HG02571 (cell line): ENCODE results near the gene CDK18.

Source experiments
- ATAC-seq: cut with Tn5 transposase; IDR thresholded peaks from one replicate; pipeline ENCODE4 v1.9.1; 2021; ENCODE audit warnings: mild to moderate bottlenecking, moderate library complexity; ENCODE audit not compliant: unreplicated experiment

CDK18 gene

DNA sequence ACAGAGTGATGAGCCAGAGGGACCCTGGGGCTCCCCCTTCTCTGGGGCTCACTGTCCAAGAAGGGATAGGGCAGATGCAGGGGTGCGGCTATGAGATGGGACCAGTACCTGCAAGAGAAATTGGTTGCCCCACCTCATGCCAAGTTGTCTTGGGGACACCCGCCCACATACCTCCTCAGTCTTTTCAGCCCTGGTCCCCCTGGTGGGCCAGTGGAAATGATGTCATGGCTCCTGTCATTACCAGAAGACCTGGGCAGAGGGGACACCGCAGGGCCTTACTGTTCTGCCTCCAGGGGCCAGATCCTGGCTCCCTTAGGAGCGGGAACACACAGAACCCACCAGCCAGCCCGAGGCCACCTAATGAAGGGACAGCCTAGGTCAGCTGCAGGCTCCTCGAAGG is 63.2 kb downstream of the CDK18 start:
- no peak for ATAC-seq

DNA sequence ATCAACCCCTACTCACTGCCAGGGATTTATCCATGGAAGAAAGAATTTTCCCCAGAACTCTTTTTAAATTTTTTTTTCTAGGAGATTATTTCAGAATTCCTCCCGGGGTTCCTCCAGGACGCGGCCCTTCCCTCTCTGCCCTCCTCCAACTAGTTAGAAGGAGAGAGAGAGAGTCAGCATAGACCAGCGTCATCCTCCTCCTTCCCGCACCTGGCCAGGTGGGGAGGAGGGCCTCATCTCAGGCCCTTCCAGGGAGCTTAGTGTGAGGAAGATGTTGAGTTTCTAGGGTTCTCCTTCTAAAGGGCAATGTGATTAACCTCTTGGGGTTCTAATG is 63.6 kb downstream of the CDK18 start:
- no peak for ATAC-seq

DNA sequence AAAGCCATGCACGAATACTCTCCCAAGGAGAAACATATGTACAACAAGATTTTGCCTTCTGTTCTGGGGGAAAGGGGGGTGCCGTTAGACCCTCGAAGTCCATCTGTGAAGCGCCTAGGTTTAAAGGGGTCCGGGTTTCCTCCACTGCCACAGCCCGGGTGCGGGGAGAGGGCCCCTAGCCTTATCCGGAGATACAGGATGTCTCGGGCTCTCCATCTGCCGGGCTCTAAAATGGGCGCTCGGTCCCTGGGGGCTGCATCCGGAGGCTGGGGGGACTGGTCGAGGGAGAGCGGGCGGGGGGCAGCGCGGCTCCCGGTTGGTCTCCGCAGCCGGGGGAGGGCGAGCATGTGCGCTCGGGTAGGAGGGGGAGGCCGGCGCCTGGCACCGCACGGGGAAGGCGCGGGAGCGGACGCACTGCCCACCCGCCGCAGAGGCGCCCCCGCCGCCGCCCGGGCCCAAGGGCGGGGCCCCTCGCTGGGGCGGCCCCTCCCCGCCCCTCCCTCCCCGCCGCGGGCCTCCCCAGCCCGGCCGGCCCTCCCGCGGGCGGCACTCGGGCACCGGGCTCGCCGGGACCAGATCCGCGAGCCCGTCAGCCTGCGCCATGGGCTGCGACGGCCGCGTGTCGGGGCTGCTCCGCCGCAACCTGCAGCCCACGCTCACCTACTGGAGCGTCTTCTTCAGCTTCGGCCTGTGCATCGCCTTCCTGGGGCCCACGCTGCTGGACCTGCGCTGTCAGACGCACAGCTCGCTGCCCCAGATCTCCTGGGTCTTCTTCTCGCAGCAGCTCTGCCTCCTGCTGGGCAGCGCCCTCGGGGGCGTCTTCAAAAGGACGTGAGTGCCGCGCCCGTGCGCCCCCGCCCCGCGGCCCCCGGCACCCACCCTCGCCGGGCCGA is 64.2 kb downstream of the CDK18 start:
- ATAC-seq, result no peak

DNA sequence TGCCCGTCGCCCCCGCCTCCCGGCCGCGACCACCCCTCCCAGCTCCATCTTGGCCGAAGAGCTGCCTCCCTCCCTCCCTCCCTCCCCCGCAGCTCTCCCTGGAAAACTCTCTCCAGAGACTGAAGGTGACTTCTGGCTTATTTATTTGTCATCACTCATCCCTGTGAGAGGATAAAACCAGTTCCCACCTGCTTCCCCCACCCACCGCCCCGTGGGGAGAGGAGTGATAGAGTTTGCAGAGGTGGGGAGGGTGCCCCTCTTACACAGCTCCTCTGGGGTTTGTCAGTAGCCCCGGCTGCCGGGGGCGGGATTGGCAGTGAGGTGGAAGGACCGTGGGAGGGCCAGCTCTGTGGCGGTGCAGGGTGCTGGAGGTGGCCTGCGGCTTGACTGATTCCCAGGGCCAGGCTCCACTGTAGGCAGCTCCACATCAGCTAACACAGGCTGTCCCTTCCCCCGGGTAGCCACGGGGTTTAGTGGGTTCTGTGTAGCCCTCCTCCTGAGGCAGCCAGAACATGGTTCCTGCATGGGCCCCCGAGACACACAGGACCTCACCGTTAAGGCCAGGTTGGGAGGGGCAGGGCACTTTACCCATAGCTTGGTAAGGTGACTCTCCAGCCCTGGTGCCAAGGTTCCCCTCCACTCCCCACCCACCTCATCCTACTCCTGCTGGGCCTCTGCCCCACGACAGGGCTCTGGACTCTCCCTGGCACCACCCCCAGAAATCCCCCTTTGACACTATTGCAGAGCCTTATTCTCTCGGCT is 65.1 kb downstream of the CDK18 start:
- no peak for ATAC-seq

- ATAC-seq, result no peak
Measured at GRCh38 chr1:205570173-205570501, 65.7 kb downstream of the CDK18 start.

- no peak for ATAC-seq
Measured at GRCh38 chr1:205570796-205571537, 66.5 kb downstream of the CDK18 start.

DNA sequence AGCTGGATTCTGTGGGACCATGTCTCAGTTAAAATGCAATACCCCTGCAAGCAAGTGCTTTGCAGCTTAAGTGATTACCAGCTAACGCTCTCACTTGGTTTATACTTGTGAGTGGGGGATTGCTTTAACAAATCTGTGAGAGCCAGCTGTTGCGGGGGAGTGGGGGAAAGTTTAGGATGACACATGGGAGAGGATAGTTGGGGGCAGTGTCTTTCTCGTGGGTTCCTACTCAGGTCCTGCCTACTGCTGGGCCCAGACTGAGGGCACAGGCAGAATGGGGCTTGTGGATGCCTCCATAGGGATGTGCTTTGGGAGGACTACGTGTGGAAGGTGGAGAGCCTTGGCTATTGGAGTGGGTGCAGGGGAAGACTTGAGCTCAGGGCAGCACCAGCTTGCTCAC is 67.3 kb downstream of the CDK18 start:
- ATAC-seq, result no peak

- ATAC-seq, result no peak
Measured at GRCh38 chr1:205572421-205572820, 68.0 kb downstream of the CDK18 start.

GRCh38 chr1:205575294-205575885 is 70.9 kb downstream of the CDK18 start:
- no peak for ATAC-seq

- no peak for ATAC-seq
Measured at GRCh38 chr1:205576011-205576410, 71.5 kb downstream of the CDK18 start.

- no peak for ATAC-seq
Measured at GRCh38 chr1:205576805-205577761, 72.6 kb downstream of the CDK18 start.

GRCh38 chr1:205577874-205578658 is 73.6 kb downstream of the CDK18 start:
- no peak for ATAC-seq

- no peak for ATAC-seq
Measured at GRCh38 chr1:205578780-205579571, 74.5 kb downstream of the CDK18 start.

DNA sequence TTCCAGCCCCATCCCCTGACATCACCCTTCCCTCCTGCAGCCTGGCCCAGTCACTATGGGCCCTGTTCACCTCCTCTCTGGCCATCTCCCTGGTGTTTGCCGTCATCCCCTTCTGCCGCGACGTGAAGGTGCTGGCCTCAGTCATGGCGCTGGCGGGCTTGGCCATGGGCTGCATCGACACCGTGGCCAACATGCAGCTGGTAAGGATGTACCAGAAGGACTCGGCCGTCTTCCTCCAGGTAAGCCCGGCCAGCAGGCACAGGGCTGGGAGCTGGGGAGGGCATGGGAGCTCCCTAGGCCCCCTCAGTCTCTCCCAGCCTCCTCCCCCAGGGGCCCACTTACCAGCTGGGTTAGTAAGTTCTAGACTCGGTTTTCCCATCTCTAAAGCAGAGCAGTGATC is 75.2 kb downstream of the CDK18 start:
- ATAC-seq, result no peak

GRCh38 chr1:205580140-205580922 is 75.9 kb downstream of the CDK18 start:
- no peak for ATAC-seq

- ATAC-seq, result no peak
Measured at GRCh38 chr1:205580923-205581180, 76.4 kb downstream of the CDK18 start.

GRCh38 chr1:205581321-205581980 is 77.0 kb downstream of the CDK18 start:
- ATAC-seq, result no peak

GRCh38 chr1:205582046-205582445 is 77.6 kb downstream of the CDK18 start:
- no peak for ATAC-seq
